HEK293 (cell line): Measurements from ENCODE around the gene MINDY1.
A peak's percentile ranks its signal among the peaks of the same experiment; 100 is the strongest.

ENCODE experiments used
- CTCF ChIA-PET: fragments of 350-600 bp; formaldehyde crosslinking; extraction: SDS; loops from one replicate; lab custom pipeline; 2021; ENCODE audit warnings: antibody characterized with exemption; lab: Yijun Ruan, JAX
- POLR2A ChIA-PET: fragments of 300-600 bp; formaldehyde crosslinking; extraction: SDS; loops from one replicate; lab custom pipeline; 2020; ENCODE audit warnings: antibody characterized with exemption, inconsistent platforms; lab: Yijun Ruan, JAX
- H3K27ac ChIP-seq: fragments of 200-500 bp; sonication (Bioruptor generic); 2 replicates; pipeline ENCODE4 v1.5.1; 2014; ENCODE audit warnings: low read depth, low read length, control low read depth, inconsistent platforms; ENCODE audit errors: extremely low read depth
- H3K36me3 ChIP-seq, 2 experiments: fragments of 200-500 bp in 1 of 2; sonication (Bioruptor generic) in 1 of 2; 1 replicate in 1 of 2; 2 replicates in 1 of 2; pipeline ENCODE4 v1.5.1; 2014 to 2017; ENCODE audit warnings: inconsistent platforms in 2 of 2, low read length in 2 of 2; ENCODE audit not compliant: control insufficient read depth in 2 of 2, insufficient read depth in 1 of 2
- H3K4me1 ChIP-seq: fragments of 200-500 bp; sonication (Bioruptor generic); 2 replicates; pipeline ENCODE4 v1.5.1; 2014; ENCODE audit warnings: mild to moderate bottlenecking, low read length, inconsistent platforms; ENCODE audit not compliant: control insufficient read depth, insufficient read depth
- H3K4me3 ChIP-seq: 2 replicates; pipeline ENCODE4 v1.5.1; 2011; ENCODE audit warnings: low read depth, mild to moderate bottlenecking, control low read depth, low read length, moderate library complexity
- H3K9me3 ChIP-seq: fragments of 200-500 bp; sonication (Bioruptor generic); 2 replicates; pipeline ENCODE4 v1.5.1; 2014; ENCODE audit warnings: low read depth, low read length, inconsistent platforms; ENCODE audit not compliant: control insufficient read depth, insufficient read depth
- IKZF3 ChIP-seq: fragments of 450-650 bp; IDR thresholded peaks from 2 replicates; pipeline ENCODE4 v1.5.0; 2018; ENCODE audit warnings: missing biosample characterization, mild to moderate bottlenecking, missing genetic modification characterization, moderate library complexity
- PRDM10 ChIP-seq: fragments of 450-650 bp; formaldehyde crosslinking; IDR thresholded peaks from 2 replicates; pipeline ENCODE4 v1.5.1; 2016; ENCODE audit warnings: missing biosample characterization, missing genetic modification characterization
- REPIN1 ChIP-seq: fragments of 450-650 bp; formaldehyde crosslinking; IDR thresholded peaks from 2 replicates; pipeline ENCODE4 v1.5.1; 2017; ENCODE audit warnings: missing biosample characterization, missing genetic modification characterization, low read depth
- ZBTB1 ChIP-seq: fragments of 450-650 bp; formaldehyde crosslinking; IDR thresholded peaks from 2 replicates; pipeline ENCODE4 v1.5.1; 2016; ENCODE audit warnings: missing biosample characterization, missing genetic modification characterization
- ZBTB17 ChIP-seq: fragments of 450-650 bp; formaldehyde crosslinking; IDR thresholded peaks from 2 replicates; pipeline ENCODE4 v1.5.1; 2016; ENCODE audit warnings: missing biosample characterization, missing genetic modification characterization
- ZNF221 ChIP-seq: fragments of 450-650 bp; formaldehyde crosslinking; IDR thresholded peaks from 2 replicates; pipeline ENCODE4 v1.5.1; 2017; ENCODE audit warnings: missing biosample characterization, missing genetic modification characterization, borderline replicate concordance
- ZNF335 ChIP-seq: fragments of 450-650 bp; formaldehyde crosslinking; conservative IDR thresholded peaks from 2 replicates; pipeline ENCODE4 v1.5.1; 2016; ENCODE audit warnings: missing biosample characterization, missing genetic modification characterization
- ZNF37A ChIP-seq: fragments of 450-650 bp; IDR thresholded peaks from 2 replicates; pipeline ENCODE4 v1.5.1; 2018; ENCODE audit warnings: missing biosample characterization, missing genetic modification characterization
- ZNF513 ChIP-seq: fragments of 450-650 bp; IDR thresholded peaks from 2 replicates; pipeline ENCODE4 v1.5.1; 2018; ENCODE audit warnings: missing biosample characterization, missing genetic modification characterization
- ZNF664 ChIP-seq: fragments of 450-650 bp; formaldehyde crosslinking; IDR thresholded peaks from 2 replicates; pipeline ENCODE4 v1.5.1; 2016; ENCODE audit warnings: missing biosample characterization, missing genetic modification characterization

Gene MINDY1

GRCh38 chr1:151012684-151013471, 6.2 kb upstream of the MINDY1 start:
- Histone ChIP-seq H3K27ac (no peak overlapping the region), H3K4me1 (0 out of 2 replicates have a peak, but pooled peaks cover under 1% of the 10 kb centered on the region), H3K9me3 (no peaks in the 10 kb centered on the region), H3K36me3 (peaks cover 0 to 10% of the 10 kb centered on the region in 2 experiments; a peak in 1 of 3 replicates), H3K4me3 (no peak overlapping the region)
- TF ChIP-seq ZNF664 (tag by site-specific recombination) (peak; percentile 97), ZNF37A (tag by site-specific recombination) (no peak), REPIN1 (tag by site-specific recombination) (peak; percentile 87; the same call in 1 of the 2 replicates), PRDM10 (tag by site-specific recombination) (peak; percentile 93), ZNF221 (tag by site-specific recombination) (no peak)
- POLR2A ChIA-PET, result interaction anchor here (0.7 kb wide), 1 partner anchor 29 kb away, joined by 3 read pairs; no protein-coding TSS in a partner anchor
- CTCF ChIA-PET, result interaction anchor here (0.6 kb wide), 1 partner anchor 42 kb away, joined by 4 read pairs; no protein-coding TSS in a partner anchor

GRCh38 chr1:151011154-151011850, 4.6 kb upstream of the MINDY1 start:
- POLR2A ChIA-PET, result no interaction called here
- Histone ChIP-seq H3K4me1 (0 out of 2 replicates have a peak, but pooled peaks cover 3% of the 10 kb centered on the region), H3K36me3 (peaks cover 0 to 8% of the 10 kb centered on the region in 2 experiments; a peak in 1 of 3 replicates), H3K27ac (no peak overlapping the region), H3K9me3 (no peaks in the 10 kb centered on the region), H3K4me3 (no peak overlapping the region)
- no peak for TF ChIP-seq ZNF513 (tag by site-specific recombination)
- TF ChIP-seq ZNF335 (tag by site-specific recombination), result 0 out of 2 replicates have a peak, but pooled peaks have one; percentile 14
- CTCF ChIA-PET, result interaction anchor here (0.5 to 1.6 kb wide), 5 partner anchors 10 to 793 kb away, joined by 3 to 6 read pairs (median 3); no protein-coding TSS in a partner anchor

- Histone ChIP-seq H3K9me3 (no peaks in the 10 kb centered on the region), H3K4me3 (no peak overlapping the region), H3K4me1 (0 out of 2 replicates have a peak, but pooled peaks cover 3% of the 10 kb centered on the region), H3K36me3 (peaks cover 0 to 3% of the 10 kb centered on the region in 2 experiments; a peak in 1 of 3 replicates), H3K27ac (no peak overlapping the region)
- CTCF ChIA-PET, result interaction anchor here (1.0 to 1.6 kb wide), 3 partner anchors 14 to 49 kb away, joined by 4 to 6 read pairs (median 4); partner anchors contain the start of gene CDC42SE1
- POLR2A ChIA-PET, result interaction anchor here (0.7 kb wide), 2 partner anchors 10 to 320 kb away, joined by 3 to 7 read pairs; no protein-coding TSS in a partner anchor
- TF ChIP-seq IKZF3, result peak; percentile 59; the same call in 1 of the 2 replicates
- TF ChIP-seq ZBTB1 (tag by site-specific recombination), result no peak
- TF ChIP-seq ZBTB17, result 0 out of 2 replicates have a peak, but pooled peaks have one; percentile 10
These were observed 3.6 kb upstream of the MINDY1 start for GRCh38 chr1:151010346-151010726.
